NCI-H2196 treated with DMSO at 0.1 percent for 48 hours (cell line): ENCODE data around the gene INO80D.
A peak's percentile ranks its signal among the peaks of the same experiment; 100 is the strongest.
"Not testable (repeated sequence)": the region's sequence is repeated elsewhere in the genome, so short reads cannot be mapped to it uniquely, and the experiment has no call there.

ENCODE experiments used
- DNase-seq: peaks from one replicate; lab custom pipeline; 2025; ENCODE audit not compliant: unreplicated experiment; lab: John Stamatoyannopoulos, UW

Gene INO80D, protein sequence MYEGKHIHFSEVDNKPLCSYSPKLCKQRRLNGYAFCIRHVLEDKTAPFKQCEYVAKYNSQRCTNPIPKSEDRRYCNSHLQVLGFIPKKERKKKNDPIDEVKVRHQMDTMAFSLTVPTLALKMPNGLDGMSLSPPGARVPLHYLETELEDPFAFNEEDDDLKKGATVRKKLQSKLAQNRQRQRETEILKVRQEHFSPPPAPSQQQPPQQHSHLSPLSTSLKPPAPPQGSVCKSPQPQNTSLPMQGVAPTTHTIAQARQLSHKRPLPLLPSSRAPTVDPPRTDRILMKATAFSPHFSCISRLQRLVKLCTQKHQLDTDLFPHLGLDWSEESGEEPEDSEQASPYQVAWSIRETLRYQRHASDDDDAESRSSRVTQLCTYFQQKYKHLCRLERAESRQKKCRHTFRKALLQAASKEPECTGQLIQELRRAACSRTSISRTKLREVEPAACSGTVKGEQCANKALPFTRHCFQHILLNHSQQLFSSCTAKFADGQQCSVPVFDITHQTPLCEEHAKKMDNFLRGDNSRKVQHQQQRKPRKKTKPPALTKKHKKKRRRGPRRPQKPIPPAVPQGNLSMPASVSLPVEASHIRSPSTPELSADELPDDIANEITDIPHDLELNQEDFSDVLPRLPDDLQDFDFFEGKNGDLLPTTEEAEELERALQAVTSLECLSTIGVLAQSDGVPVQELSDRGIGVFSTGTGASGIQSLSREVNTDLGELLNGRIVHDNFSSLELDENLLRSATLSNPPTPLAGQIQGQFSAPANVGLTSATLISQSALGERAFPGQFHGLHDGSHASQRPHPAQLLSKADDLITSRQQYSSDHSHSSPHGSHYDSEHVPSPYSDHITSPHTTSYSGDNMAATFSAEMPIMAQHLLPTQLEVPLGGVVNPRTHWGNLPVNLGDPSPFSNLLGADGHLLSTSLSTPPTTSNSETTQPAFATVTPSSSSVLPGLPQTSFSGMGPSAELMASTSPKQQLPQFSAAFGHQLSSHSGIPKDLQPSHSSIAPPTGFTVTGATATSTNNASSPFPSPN

DNA sequence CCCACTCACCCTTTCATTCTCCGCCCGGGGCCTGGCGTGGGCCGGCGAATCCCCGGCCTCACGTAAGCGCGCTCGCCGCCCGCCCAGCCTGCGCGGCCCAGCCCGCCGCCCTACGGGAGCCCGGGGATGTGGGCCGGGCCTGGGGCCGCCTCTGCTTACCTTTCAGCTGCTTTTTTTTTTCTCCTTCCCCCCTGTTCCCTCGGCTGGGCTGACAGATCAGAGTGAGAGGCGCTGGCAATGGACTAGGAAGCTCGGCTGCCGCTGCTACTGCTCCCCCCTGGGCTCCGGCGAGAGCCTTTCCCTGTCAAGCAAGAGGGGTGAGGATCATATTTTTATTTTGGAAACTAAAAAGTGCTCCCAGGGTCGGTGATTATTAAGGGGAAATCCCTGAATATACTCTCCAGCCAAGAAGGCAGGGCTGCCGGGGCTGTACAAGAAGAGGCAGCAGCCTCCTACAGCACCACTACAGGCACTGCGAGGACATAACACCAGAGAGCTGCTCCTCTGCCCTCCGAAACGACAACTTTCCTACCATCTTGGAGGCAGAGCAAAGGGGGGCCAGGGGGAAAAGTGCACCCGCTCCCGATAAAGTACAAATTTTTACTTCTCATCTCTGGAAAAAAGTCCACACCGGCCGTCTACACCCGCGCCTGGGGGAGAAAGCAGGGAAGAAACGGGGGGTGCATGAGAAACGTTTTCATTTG, at the start of gene INO80D:
Gene INO80D (minus strand): TSS at position 433 of the 704 bp plus-strand sequence. CDS start 23,158 bp downstream, outside the sequence.
- peak; percentile 60 for DNase-seq

GRCh38 chr2:206127656-206128055, 41.7 kb upstream of the INO80D start:
- DNase-seq = no peak

- no peak for DNase-seq
Observed at GRCh38 chr2:206125901-206126300, 39.9 kb upstream of the INO80D start.

DNA sequence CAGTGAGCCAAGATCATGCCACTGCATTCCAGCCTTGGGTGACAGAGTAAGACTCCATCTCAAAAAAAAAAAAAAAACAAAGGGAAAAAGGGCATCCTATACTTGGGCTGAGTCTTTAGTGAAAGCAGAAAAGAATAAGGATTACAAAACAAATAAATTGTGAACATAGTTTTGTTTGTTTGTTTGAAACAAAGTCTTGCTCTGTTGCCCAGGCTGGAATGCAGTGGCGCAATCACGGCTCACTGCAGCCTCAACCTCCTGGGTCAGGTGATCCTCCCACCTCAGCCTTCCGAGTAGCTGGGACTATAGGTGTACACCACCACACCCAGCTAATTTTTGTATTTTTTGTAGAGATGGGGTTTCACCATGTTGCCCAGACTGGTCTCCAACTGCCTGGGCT, 36.6 kb upstream of the INO80D start:
- DNase-seq = not testable (repeated sequence)

- no peak for DNase-seq
Observed at GRCh38 chr2:206116278-206116677, 30.3 kb upstream of the INO80D start.

GRCh38 chr2:206115026-206115578, 29.1 kb upstream of the INO80D start:
- DNase-seq = no peak

DNA sequence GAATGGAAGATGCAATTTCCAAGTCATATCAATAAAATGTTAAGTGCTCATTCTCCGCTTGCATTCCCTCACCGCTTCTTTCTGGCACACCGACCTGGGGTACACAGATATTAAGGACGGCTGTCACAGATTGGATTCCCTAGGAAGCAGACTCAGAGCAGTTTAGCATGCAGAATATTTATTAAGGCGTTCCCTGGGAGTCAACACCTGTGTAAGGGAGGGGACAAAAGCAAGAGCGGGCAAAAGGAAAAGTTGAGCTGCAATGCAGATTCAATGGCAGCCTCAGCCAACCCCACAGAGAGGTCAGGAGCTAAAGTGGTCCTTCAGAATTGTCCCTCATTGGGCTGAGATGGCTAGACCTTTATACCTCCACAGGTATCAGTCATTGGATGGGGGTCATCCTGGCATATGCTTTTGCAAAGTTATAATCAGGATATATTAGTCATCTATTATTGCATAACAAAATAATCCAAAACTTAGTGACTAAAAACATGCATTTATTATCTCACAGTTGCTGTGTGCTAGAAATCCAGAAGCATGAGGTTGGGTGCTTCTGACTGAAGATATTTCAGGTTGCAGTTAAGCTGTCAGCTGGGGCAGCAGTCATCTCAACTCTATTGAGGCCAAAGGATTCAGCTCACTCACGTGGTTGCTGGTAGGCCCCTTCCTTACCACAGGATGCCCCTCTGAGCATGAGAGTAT, 27.0 kb upstream of the INO80D start:
- no peak for DNase-seq

DNA sequence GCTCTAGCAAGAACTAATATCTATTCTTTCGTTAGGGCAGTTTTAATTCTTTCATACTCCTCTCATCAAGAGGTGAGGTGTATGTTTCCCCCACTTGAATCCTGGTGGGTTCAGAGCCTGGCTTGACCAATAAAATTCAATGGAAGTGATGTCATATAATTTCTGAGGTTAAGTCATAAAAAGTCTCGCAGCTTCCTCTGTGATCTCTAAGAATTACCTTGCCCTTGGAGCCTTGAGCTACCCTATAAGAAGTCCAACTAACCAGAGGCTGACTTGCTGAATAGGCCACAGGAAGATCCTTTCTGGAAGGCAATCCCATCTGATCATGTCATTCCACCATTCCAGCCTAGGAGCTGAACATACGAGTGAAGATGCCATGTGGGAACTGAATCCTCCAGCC, 26.1 kb upstream of the INO80D start:
- DNase-seq = no peak

DNA sequence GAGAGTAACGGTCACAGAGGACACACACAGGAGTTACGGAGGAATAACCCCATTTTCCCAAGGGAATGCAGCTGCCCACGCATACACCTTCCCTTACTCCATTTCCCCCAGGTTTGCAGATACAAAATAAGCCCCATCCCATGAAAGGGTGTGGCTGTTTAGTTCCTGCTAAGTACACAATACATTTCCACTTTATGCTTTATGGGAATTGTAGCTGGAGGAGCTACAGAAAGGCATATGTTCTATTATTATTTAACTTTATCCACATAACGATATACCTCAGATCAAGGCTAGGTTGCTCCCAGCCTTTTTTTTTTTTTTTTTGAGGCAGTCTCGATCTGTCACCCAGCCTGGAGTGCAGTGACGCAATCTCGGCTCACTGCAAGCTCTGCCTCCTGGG, 22.7 kb upstream of the INO80D start:
- no peak for DNase-seq

DNA sequence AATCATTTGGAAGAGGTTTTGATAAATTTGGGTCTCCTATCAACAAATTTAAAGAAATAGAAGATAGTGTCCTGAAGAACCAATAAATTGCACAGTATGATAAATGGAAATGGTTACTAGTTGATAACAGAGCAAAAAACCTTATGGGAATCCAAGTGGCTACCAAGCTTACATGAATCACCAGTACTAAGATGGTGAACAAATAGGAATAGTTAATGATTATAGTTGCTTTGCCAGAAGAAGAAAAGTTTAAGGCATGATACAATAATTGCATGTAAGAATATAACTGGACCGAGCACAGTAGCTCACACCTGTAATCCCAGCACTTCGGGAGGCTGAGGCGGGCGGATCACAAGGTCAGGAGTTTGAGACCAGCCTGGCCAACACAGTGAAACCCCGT, 19.6 kb upstream of the INO80D start:
- DNase-seq = no peak

GRCh38 chr2:206105038-206105437, 19.1 kb upstream of the INO80D start:
- DNase-seq = no peak

GRCh38 chr2:206098872-206099271, 12.9 kb upstream of the INO80D start:
- not testable (repeated sequence) for DNase-seq

DNA sequence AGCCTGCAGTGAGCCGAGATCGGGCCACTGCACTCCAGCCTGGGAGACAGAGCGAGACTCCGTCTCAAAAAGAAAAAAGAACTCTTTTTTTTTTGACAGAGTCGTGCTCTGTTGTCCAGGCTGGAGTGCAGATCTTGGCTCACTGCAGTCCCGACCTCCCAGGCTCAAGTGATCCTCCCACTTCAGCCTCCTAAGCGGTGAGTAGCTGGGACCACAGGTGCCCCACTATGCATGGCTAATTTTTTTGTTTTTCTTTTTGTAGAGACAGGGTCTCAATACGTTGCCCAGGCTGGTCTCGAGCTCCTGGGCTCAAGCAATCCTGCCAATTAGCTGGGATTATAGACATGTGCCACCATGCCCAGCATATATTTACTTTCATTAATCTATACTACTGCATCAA, 12.5 kb upstream of the INO80D start:
- DNase-seq = no peak

DNA sequence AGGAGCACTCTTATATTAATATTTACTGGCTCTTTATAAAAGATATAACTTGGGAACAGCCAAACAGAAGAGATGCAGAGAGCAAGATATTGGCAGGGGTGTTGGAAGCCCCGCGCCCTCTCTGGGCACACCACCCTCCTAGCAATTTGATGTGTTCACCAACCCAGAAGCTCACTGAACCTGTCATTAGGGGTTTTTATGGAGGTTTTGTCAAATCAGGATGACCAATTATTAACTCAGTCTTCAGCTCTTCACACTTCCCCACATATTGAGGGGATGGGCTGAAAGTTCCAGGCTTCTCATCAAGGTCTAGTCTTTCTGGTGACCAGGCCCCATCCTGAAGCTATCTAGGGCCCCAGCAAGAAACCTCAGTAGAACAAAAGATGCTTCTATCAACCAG, 10.9 kb upstream of the INO80D start:
- DNase-seq = no peak

GRCh38 chr2:206095536-206096332, 9.8 kb upstream of the INO80D start:
- DNase-seq = no peak

- DNase-seq = no peak
Observed at GRCh38 chr2:206092297-206092696, 6.3 kb upstream of the INO80D start.

- no peak for DNase-seq
Observed at GRCh38 chr2:206088248-206088647, 2.3 kb upstream of the INO80D start.

GRCh38 chr2:206086716-206087350, 859 bp upstream of the INO80D start:
- DNase-seq = no peak
